DND-41 (cell line): ENCODE measurements around the gene SPI1.

ENCODE experiments used
- EZH2 ChIP-seq: IDR thresholded peaks from 3 replicates; pipeline ENCODE4 v1.6.1; 2012; ENCODE audit warnings: borderline replicate concordance, low read depth, mild to moderate bottlenecking, moderate library complexity, low read length, inconsistent platforms; ENCODE audit not compliant: severe bottlenecking
- TF ChIP-seq, protein P1 (sequence below): IDR thresholded peaks from 2 replicates; pipeline ENCODE4 v1.5.1; 2012; ENCODE audit warnings: borderline replicate concordance, low read length, moderate library complexity, mild to moderate bottlenecking; ENCODE audit not compliant: poor library complexity, severe bottlenecking; ENCODE audit errors: extremely low read depth

GRCh38 chr11:47327025-47327424 is 51.3 kb downstream of the SPI1 start:
- TF ChIP-seq, protein P1, sequence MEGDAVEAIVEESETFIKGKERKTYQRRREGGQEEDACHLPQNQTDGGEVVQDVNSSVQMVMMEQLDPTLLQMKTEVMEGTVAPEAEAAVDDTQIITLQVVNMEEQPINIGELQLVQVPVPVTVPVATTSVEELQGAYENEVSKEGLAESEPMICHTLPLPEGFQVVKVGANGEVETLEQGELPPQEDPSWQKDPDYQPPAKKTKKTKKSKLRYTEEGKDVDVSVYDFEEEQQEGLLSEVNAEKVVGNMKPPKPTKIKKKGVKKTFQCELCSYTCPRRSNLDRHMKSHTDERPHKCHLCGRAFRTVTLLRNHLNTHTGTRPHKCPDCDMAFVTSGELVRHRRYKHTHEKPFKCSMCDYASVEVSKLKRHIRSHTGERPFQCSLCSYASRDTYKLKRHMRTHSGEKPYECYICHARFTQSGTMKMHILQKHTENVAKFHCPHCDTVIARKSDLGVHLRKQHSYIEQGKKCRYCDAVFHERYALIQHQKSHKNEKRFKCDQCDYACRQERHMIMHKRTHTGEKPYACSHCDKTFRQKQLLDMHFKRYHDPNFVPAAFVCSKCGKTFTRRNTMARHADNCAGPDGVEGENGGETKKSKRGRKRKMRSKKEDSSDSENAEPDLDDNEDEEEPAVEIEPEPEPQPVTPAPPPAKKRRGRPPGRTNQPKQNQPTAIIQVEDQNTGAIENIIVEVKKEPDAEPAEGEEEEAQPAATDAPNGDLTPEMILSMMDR = no peak
- TF ChIP-seq EZH2 = no peak
